PC-3 (cell line): ENCODE measurements around the gene PIK3R2.

Experiments
- CTCF ChIP-seq: fragments of 300-600 bp; sonication (generic); conservative IDR thresholded peaks from 2 replicates; pipeline ENCODE4 v1.5.1; 2017; ENCODE audit warnings: antibody characterized with exemption, low read depth, mild to moderate bottlenecking, low read length
- EZH2phosphoT487 ChIP-seq: fragments of 300-600 bp; sonication (generic); IDR thresholded peaks from 2 replicates; pipeline ENCODE4 v1.6.1; 2018; ENCODE audit warnings: mild to moderate bottlenecking, antibody characterized with exemption, low read length, borderline replicate concordance

GRCh38 chr19:18128044-18128443, 24.9 kb upstream of the PIK3R2 start:
- TF ChIP-seq CTCF: no peak
- TF ChIP-seq EZH2phosphoT487: no peak
